Neural progenitor cell (in vitro differentiated cells): ENCODE results near the gene UNK. TPM values are rescaled to one million over a fixed set of nuclear protein-coding genes. Genes with fewer than 3 reads are reported as not detected.

Experiments
- DNase-seq: peaks from one replicate; pipeline ENCODE4 v3.0.0-alpha.2; 2016; ENCODE audit warnings: low spot score
- H2AFZ ChIP-seq: fragments of 200-600 bp; sonication (generic); replicated peaks from 2 replicates; pipeline ENCODE4 v1.6.1; 2016; ENCODE audit warnings: antibody characterized with exemption
- H3F3A ChIP-seq: fragments of 200-600 bp; sonication (generic); 2 replicates; pipeline ENCODE4 v1.6.1; 2016; ENCODE audit warnings: antibody characterized with exemption, low read depth
- H3K27ac ChIP-seq: fragments of 200-600 bp; sonication (generic); 2 replicates; pipeline ENCODE4 v1.5.1; 2016; ENCODE audit warnings: mild to moderate bottlenecking
- H3K27me3 ChIP-seq: fragments of 200-600 bp; sonication (generic); 2 replicates; pipeline ENCODE4 v1.6.1; 2016; ENCODE audit warnings: mild to moderate bottlenecking, moderate library complexity
- H3K36me3 ChIP-seq: fragments of 200-600 bp; sonication (generic); 2 replicates; pipeline ENCODE4 v1.5.1; 2016
- H3K4me1 ChIP-seq: fragments of 200-600 bp; sonication (generic); 2 replicates; pipeline ENCODE4 v1.6.1; 2016; ENCODE audit warnings: mixed run types
- H3K4me2 ChIP-seq: fragments of 200-600 bp; sonication (generic); 2 replicates; pipeline ENCODE4 v1.6.1; 2016
- H3K4me3 ChIP-seq: fragments of 200-600 bp; sonication (generic); 2 replicates; pipeline ENCODE4 v1.5.1; 2016
- H3K79me2 ChIP-seq: fragments of 200-600 bp; sonication (generic); 2 replicates; pipeline ENCODE4 v1.6.1; 2016; ENCODE audit warnings: low read depth
- H3K9ac ChIP-seq: fragments of 200-600 bp; sonication (generic); 2 replicates; pipeline ENCODE4 v1.6.1; 2016
- H3K9me3 ChIP-seq: fragments of 200-600 bp; sonication (generic); 2 replicates; pipeline ENCODE4 v1.5.1; 2016; ENCODE audit warnings: low read depth
- H4K20me1 ChIP-seq: fragments of 200-600 bp; sonication (generic); 2 replicates; pipeline ENCODE4 v1.6.1; 2016; ENCODE audit warnings: low read depth
- H3K27ac Mint-ChIP-seq: 3 replicates; pipeline ENCODE4 v1.8.0; 2021; ENCODE audit warnings: mixed read lengths
- H3K27me3 Mint-ChIP-seq: 2 replicates; pipeline ENCODE4 v1.8.0; 2022; ENCODE audit warnings: low read depth, mild to moderate bottlenecking, inconsistent platforms, moderate library complexity, mixed read lengths; ENCODE audit not compliant: insufficient read depth
- H3K36me3 Mint-ChIP-seq: 3 replicates; pipeline ENCODE4 v1.8.0; 2021; ENCODE audit warnings: mixed read lengths
- H3K4me1 Mint-ChIP-seq: 3 replicates; pipeline ENCODE4 v1.8.0; 2021; ENCODE audit warnings: mixed read lengths
- H3K4me3 Mint-ChIP-seq: 3 replicates; pipeline ENCODE4 v1.8.0; 2021; ENCODE audit warnings: mild to moderate bottlenecking, moderate library complexity, mixed read lengths
- H3K9me3 Mint-ChIP-seq: 3 replicates; pipeline ENCODE4 v1.8.0; 2020; ENCODE audit warnings: mixed read lengths
- CTCF ChIP-seq: fragments of 200-600 bp; sonication (generic); IDR thresholded peaks from 2 replicates; pipeline ENCODE4 v1.5.1; 2017; ENCODE audit warnings: antibody characterized with exemption, mild to moderate bottlenecking
- EZH2 ChIP-seq: fragments of 200-600 bp; sonication (generic); IDR thresholded peaks from 2 replicates; pipeline ENCODE4 v1.6.1; 2017; ENCODE audit warnings: antibody characterized with exemption, mild to moderate bottlenecking, moderate library complexity
- EZH2phosphoT487 ChIP-seq: fragments of 200-600 bp; sonication (generic); IDR thresholded peaks from 2 replicates; pipeline ENCODE4 v1.6.1; 2017; ENCODE audit warnings: antibody characterized with exemption
- total RNA-seq: library from RNA; depleted of rRNA; stranded (reverse); fragments of >200 nt; gene quantifications from 2 replicates; pipeline ENCODE4 v1.2.3, GENCODE V29; 2015; ENCODE audit warnings: low replicate concordance

UNK gene
- total RNA-seq, 1 donor from 2014 or later, result 38.5 TPM

GRCh38 chr17:75834928-75835653 lies 50.5 kb downstream of the UNK start:
- Histone ChIP-seq H3K27ac (no peak overlapping the region), H3K4me3 (no peak overlapping the region), H3K4me2 (no peak overlapping the region), H3K36me3 (no peaks in the 10 kb centered on the region), H3K4me1 (peaks cover 11% of the 10 kb centered on the region), H3F3A (peaks cover 6% of the 10 kb centered on the region), H3K9ac (no peak overlapping the region), H3K27me3 (no peaks in the 10 kb centered on the region), H4K20me1 (no peaks in the 10 kb centered on the region), H3K9me3 (no peaks in the 10 kb centered on the region), H3K79me2 (no peaks in the 10 kb centered on the region), H2AFZ (no peak overlapping the region)
- peaks cover 5% of the 10 kb centered on the region for H3K27me3 Mint-ChIP-seq
- no peak overlapping the region for H3K27ac Mint-ChIP-seq
- H3K4me3 Mint-ChIP-seq, result no peak overlapping the region
- peak; percentile 45 for DNase-seq
- no peak for TF ChIP-seq EZH2phosphoT487
- no peak for TF ChIP-seq CTCF
- no peak for TF ChIP-seq EZH2
- no peaks in the 10 kb centered on the region for H3K9me3 Mint-ChIP-seq
- H3K4me1 Mint-ChIP-seq, result peaks cover 12% of the 10 kb centered on the region
- no peaks in the 10 kb centered on the region for H3K36me3 Mint-ChIP-seq

- Histone ChIP-seq H4K20me1 (no peaks in the 10 kb centered on the region), H2AFZ (no peak overlapping the region), H3K9ac (no peak overlapping the region), H3K4me3 (no peak overlapping the region), H3K27ac (no peak overlapping the region), H3K79me2 (no peaks in the 10 kb centered on the region), H3K4me1 (peaks cover 9% of the 10 kb centered on the region), H3K9me3 (no peaks in the 10 kb centered on the region), H3F3A (peaks cover 6% of the 10 kb centered on the region), H3K36me3 (no peaks in the 10 kb centered on the region), H3K27me3 (no peaks in the 10 kb centered on the region), H3K4me2 (no peak overlapping the region)
- H3K27ac Mint-ChIP-seq, result no peak overlapping the region
- no peak overlapping the region for H3K4me3 Mint-ChIP-seq
- DNase-seq, result no peak
- H3K27me3 Mint-ChIP-seq, result peaks cover 5% of the 10 kb centered on the region
- TF ChIP-seq EZH2, result no peak
- TF ChIP-seq EZH2phosphoT487, result no peak
- no peak for TF ChIP-seq CTCF
- no peaks in the 10 kb centered on the region for H3K36me3 Mint-ChIP-seq
- peaks cover 12% of the 10 kb centered on the region for H3K4me1 Mint-ChIP-seq
- H3K9me3 Mint-ChIP-seq, result no peaks in the 10 kb centered on the region
Measured at GRCh38 chr17:75835654-75835987, 51.0 kb downstream of the UNK start.

- no peaks in the 10 kb centered on the region for H4K20me1 ChIP-seq
- H3K9me3 Mint-ChIP-seq, result no peaks in the 10 kb centered on the region
- peaks cover 7% of the 10 kb centered on the region for H3K4me1 ChIP-seq
- no peaks in the 10 kb centered on the region for H3K36me3 ChIP-seq
- H2AFZ ChIP-seq, result no peak overlapping the region
- H3K27ac Mint-ChIP-seq, result no peak overlapping the region
- H3K9ac ChIP-seq, result no peak overlapping the region
- no peaks in the 10 kb centered on the region for H3K9me3 ChIP-seq
- no peak overlapping the region for H3K4me3 ChIP-seq
- H3K79me2 ChIP-seq, result no peaks in the 10 kb centered on the region
- H3K4me3 Mint-ChIP-seq, result no peak overlapping the region
- TF ChIP-seq EZH2phosphoT487 (no peak), EZH2 (no peak), CTCF (no peak)
- no peaks in the 10 kb centered on the region for H3K36me3 Mint-ChIP-seq
- DNase-seq, result no peak
- H3K27me3 Mint-ChIP-seq, result peaks cover 4% of the 10 kb centered on the region
- no peaks in the 10 kb centered on the region for H3K27me3 ChIP-seq
- peaks cover 6% of the 10 kb centered on the region for H3F3A ChIP-seq
- no peak overlapping the region for H3K4me2 ChIP-seq
- no peak overlapping the region for H3K27ac ChIP-seq
- peaks cover 12% of the 10 kb centered on the region for H3K4me1 Mint-ChIP-seq
Measured at GRCh38 chr17:75836605-75837004, 52.0 kb downstream of the UNK start.
